Smooth muscle cell of the brain vasculature (primary cell): ENCODE measurements around the gene PTK7.

ENCODE experiments used
- DNase-seq: peaks from one replicate; pipeline ENCODE4 v3.0.0-alpha.2; 2012; ENCODE audit warnings: low read depth, low spot score

The PTK7 gene

GRCh38 chr6:43086022-43086658 lies 10.0 kb downstream of the PTK7 start:
- no peak for DNase-seq

GRCh38 chr6:43088654-43089056 lies 12.5 kb downstream of the PTK7 start:
- DNase-seq = no peak

- no peak for DNase-seq
Measured at GRCh38 chr6:43089467-43089866, 13.4 kb downstream of the PTK7 start.

- no peak for DNase-seq
Measured at GRCh38 chr6:43089874-43090558, 13.9 kb downstream of the PTK7 start.

GRCh38 chr6:43090559-43090956 lies 14.4 kb downstream of the PTK7 start:
- DNase-seq = no peak

GRCh38 chr6:43091020-43091419 lies 14.9 kb downstream of the PTK7 start:
- DNase-seq = no peak

GRCh38 chr6:43091436-43091991 lies 15.4 kb downstream of the PTK7 start:
- no peak for DNase-seq

GRCh38 chr6:43092635-43093034 lies 16.5 kb downstream of the PTK7 start:
- no peak for DNase-seq

GRCh38 chr6:43093436-43094289 lies 17.5 kb downstream of the PTK7 start:
- no peak for DNase-seq

- DNase-seq = no peak
Measured at GRCh38 chr6:43095939-43096338, 19.8 kb downstream of the PTK7 start.

- no peak for DNase-seq
Measured at GRCh38 chr6:43096451-43097097, 20.5 kb downstream of the PTK7 start.

GRCh38 chr6:43097098-43097489 lies 21.0 kb downstream of the PTK7 start:
- no peak for DNase-seq

GRCh38 chr6:43097502-43097901 lies 21.4 kb downstream of the PTK7 start:
- DNase-seq = no peak

- DNase-seq = no peak
Measured at GRCh38 chr6:43101497-43101896, 25.4 kb downstream of the PTK7 start.

- no peak for DNase-seq
Measured at GRCh38 chr6:43103253-43103876, 27.3 kb downstream of the PTK7 start.

- DNase-seq = no peak
Measured at GRCh38 chr6:43105538-43106222, 29.6 kb downstream of the PTK7 start.

GRCh38 chr6:43107344-43108062 lies 31.4 kb downstream of the PTK7 start:
- no peak for DNase-seq

GRCh38 chr6:43113431-43114260 lies 37.5 kb downstream of the PTK7 start:
- no peak for DNase-seq

- DNase-seq = no peak
Measured at GRCh38 chr6:43115365-43115764, 39.3 kb downstream of the PTK7 start.
